Osteocyte (in vitro differentiated cells): ENCODE results near the gene GRIN1. TPM values are rescaled to one million over a fixed set of nuclear protein-coding genes. Genes with fewer than 3 reads are reported as not detected.

Experiments used
- DNase-seq: peaks from one replicate; pipeline ENCODE4 v3.0.0; 2021; ENCODE audit warnings: mixed read lengths; ENCODE audit not compliant: unreplicated experiment; ENCODE audit errors: extremely low spot score
- H3K27ac Mint-ChIP-seq: one replicate; pipeline ENCODE4 v1.8.0; 2021; ENCODE audit warnings: mild to moderate bottlenecking, mixed read lengths; ENCODE audit not compliant: unreplicated experiment
- H3K27me3 Mint-ChIP-seq: one replicate; pipeline ENCODE4 v1.8.0; 2021; ENCODE audit warnings: mixed read lengths; ENCODE audit not compliant: unreplicated experiment
- H3K36me3 Mint-ChIP-seq: one replicate; pipeline ENCODE4 v1.8.0; 2021; ENCODE audit warnings: mixed read lengths; ENCODE audit not compliant: unreplicated experiment
- H3K4me1 Mint-ChIP-seq: one replicate; pipeline ENCODE4 v1.8.0; 2021; ENCODE audit warnings: mixed read lengths; ENCODE audit not compliant: unreplicated experiment
- H3K4me3 Mint-ChIP-seq: one replicate; pipeline ENCODE4 v1.8.0; 2021; ENCODE audit warnings: mild to moderate bottlenecking, moderate library complexity, mixed read lengths; ENCODE audit not compliant: unreplicated experiment
- H3K9me3 Mint-ChIP-seq: one replicate; pipeline ENCODE4 v1.8.0; 2021; ENCODE audit warnings: mixed read lengths; ENCODE audit not compliant: unreplicated experiment
- total RNA-seq: library from RNA; stranded (reverse); gene quantifications from 2 replicates; pipeline ENCODE4 v1.2.1, GENCODE V29; 2021
- TF ChIP-seq, protein P1 (sequence below): fragments of 200-600 bp; sonication (generic); IDR thresholded peaks from 2 replicates; pipeline ENCODE4 v1.5.0; 2021; ENCODE audit warnings: antibody characterized with exemption, mild to moderate bottlenecking, moderate library complexity

The GRIN1 gene
- total RNA-seq, 1 donor from 2014 or later = not detected

- peaks cover 3% of the 10 kb centered on the region for H3K36me3 Mint-ChIP-seq
- no peaks in the 10 kb centered on the region for H3K27me3 Mint-ChIP-seq
- H3K9me3 Mint-ChIP-seq = no peaks in the 10 kb centered on the region
- H3K27ac Mint-ChIP-seq = no peak overlapping the region
- TF ChIP-seq, protein P1, sequence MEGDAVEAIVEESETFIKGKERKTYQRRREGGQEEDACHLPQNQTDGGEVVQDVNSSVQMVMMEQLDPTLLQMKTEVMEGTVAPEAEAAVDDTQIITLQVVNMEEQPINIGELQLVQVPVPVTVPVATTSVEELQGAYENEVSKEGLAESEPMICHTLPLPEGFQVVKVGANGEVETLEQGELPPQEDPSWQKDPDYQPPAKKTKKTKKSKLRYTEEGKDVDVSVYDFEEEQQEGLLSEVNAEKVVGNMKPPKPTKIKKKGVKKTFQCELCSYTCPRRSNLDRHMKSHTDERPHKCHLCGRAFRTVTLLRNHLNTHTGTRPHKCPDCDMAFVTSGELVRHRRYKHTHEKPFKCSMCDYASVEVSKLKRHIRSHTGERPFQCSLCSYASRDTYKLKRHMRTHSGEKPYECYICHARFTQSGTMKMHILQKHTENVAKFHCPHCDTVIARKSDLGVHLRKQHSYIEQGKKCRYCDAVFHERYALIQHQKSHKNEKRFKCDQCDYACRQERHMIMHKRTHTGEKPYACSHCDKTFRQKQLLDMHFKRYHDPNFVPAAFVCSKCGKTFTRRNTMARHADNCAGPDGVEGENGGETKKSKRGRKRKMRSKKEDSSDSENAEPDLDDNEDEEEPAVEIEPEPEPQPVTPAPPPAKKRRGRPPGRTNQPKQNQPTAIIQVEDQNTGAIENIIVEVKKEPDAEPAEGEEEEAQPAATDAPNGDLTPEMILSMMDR = peak; percentile 29
- H3K4me3 Mint-ChIP-seq = no peak overlapping the region
- no peak for DNase-seq
- no peaks in the 10 kb centered on the region for H3K4me1 Mint-ChIP-seq
Measured at GRCh38 chr9:137213160-137214060, 74.5 kb downstream of the GRIN1 start.

GRCh38 chr9:137214620-137215019 is 75.7 kb downstream of the GRIN1 start:
- TF ChIP-seq, protein P1 = no peak
- H3K27me3 Mint-ChIP-seq = no peaks in the 10 kb centered on the region
- no peak for DNase-seq
- H3K9me3 Mint-ChIP-seq = no peaks in the 10 kb centered on the region
- peaks cover 5% of the 10 kb centered on the region for H3K4me1 Mint-ChIP-seq
- H3K4me3 Mint-ChIP-seq = no peak overlapping the region
- no peak overlapping the region for H3K27ac Mint-ChIP-seq
- H3K36me3 Mint-ChIP-seq = peaks cover 3% of the 10 kb centered on the region

DNA sequence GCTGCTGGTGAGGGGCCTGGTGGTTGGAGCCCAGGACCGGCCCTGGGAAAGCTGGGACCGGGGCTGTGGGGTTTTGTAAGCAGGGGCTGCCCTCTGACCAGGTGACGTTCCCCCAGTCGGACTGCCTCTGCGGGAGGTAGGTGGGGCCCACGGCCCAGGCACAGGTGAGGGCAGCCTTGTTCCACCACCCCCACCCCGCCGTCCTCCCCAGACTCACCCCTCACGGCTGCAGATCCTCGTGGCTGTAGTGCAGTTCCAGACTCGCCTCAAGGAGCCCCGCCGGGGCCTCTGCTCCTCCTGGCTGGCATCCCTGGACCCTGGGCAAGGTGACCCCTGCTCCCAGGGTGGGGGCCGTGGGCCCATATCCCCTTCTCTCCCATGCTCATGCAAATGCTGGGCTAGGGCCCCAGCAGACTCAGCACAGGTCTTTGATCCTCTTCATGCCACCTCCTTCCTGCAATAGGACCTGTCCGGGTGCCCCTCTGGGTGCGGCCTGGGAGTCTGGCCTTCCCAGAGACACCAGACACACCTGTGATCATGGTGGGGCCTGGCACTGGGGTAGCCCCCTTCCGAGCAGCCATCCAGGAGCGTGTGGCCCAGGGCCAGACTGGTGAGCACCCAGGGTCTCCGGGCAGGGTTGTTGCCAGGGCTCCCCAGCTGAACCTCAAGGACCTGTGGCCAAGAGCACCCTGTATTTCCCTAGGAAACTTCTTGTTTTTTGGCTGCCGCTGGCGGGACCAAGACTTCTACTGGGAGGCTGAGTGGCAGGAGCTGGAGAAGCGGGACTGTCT is 76.4 kb downstream of the GRIN1 start:
- Mint-ChIP-seq H3K36me3 (peaks cover 3% of the 10 kb centered on the region), H3K27ac (no peak overlapping the region), H3K27me3 (no peaks in the 10 kb centered on the region), H3K4me1 (peaks cover 5% of the 10 kb centered on the region), H3K4me3 (no peak overlapping the region), H3K9me3 (no peaks in the 10 kb centered on the region)
- TF ChIP-seq, protein P1 = no peak
- no peak for DNase-seq

- H3K27me3 Mint-ChIP-seq = no peaks in the 10 kb centered on the region
Measured at GRCh38 chr9:137216188-137216965, 77.4 kb downstream of the GRIN1 start.

More at GRCh38 chr9:137216188-137216965, 77.4 kb downstream of the GRIN1 start:
- DNase-seq = no peak
- Mint-ChIP-seq H3K9me3 (no peaks in the 10 kb centered on the region), H3K36me3 (peaks cover 3% of the 10 kb centered on the region), H3K27ac (no peak overlapping the region), H3K4me3 (no peak overlapping the region), H3K4me1 (peaks cover 5% of the 10 kb centered on the region)
- TF ChIP-seq, protein P1 = no peak
